GM12872 (cell line): ENCODE results near the gene UGT2B7.

ENCODE experiments used
- TF ChIP-seq, protein P1 (sequence below): IDR thresholded peaks from 3 replicates; pipeline ENCODE4 v1.5.1; 2011; ENCODE audit warnings: low read depth, mild to moderate bottlenecking, low read length, moderate library complexity; ENCODE audit not compliant: insufficient read depth

The UGT2B7 gene

DNA sequence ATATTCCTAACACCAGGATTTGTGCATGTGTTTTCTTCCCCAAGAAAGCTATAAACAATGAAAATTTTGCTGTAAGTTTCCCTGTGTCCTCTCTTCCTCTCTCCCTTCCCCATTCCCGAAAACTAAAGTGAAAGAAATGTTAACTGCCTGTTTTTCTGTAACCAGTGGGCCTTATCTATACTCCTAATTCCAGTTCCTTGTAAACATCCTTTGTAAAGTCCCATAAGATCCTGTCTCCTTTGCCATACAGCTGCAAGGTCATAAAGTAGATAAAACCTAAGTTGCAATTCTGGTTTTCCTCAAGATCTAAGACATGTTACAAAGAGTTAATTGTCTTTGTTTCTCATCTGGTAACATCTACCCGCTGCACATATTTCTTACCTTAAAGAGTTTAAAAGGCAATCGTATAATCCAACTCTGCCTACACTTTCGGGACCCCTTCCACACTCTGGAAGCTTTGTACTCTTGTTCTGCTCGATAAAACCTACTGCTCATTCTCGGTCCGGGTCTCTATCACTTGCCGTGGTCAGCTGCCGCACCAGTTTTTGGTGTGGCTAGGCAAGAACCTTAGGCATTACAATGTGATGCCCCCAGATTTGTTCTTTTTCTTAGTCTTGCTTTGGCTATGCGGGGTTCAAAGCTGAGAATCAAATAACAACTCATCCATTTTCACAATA, 20.5 kb downstream of the UGT2B7 start:
- TF ChIP-seq, protein P1, sequence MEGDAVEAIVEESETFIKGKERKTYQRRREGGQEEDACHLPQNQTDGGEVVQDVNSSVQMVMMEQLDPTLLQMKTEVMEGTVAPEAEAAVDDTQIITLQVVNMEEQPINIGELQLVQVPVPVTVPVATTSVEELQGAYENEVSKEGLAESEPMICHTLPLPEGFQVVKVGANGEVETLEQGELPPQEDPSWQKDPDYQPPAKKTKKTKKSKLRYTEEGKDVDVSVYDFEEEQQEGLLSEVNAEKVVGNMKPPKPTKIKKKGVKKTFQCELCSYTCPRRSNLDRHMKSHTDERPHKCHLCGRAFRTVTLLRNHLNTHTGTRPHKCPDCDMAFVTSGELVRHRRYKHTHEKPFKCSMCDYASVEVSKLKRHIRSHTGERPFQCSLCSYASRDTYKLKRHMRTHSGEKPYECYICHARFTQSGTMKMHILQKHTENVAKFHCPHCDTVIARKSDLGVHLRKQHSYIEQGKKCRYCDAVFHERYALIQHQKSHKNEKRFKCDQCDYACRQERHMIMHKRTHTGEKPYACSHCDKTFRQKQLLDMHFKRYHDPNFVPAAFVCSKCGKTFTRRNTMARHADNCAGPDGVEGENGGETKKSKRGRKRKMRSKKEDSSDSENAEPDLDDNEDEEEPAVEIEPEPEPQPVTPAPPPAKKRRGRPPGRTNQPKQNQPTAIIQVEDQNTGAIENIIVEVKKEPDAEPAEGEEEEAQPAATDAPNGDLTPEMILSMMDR: no peak

DNA sequence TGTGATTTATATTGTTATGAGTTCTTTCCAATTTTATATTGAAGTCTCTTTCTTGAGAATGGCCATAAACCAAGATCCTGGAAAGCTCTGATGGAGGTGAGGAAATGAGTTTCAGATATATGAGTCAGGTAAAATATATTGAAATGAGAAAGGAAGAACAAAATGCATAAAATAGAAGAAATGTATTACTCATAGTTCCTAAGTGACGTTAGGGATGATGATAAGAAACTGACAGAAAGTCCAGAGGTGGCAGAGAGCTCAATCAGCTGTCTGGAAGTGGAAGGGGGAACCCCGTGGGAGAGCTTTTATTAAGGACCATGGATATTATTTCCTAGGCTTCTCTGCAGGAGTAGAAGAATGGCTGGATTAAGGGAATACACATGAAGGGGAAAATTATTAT, 24.6 kb downstream of the UGT2B7 start:
- TF ChIP-seq, protein P1: no peak

DNA sequence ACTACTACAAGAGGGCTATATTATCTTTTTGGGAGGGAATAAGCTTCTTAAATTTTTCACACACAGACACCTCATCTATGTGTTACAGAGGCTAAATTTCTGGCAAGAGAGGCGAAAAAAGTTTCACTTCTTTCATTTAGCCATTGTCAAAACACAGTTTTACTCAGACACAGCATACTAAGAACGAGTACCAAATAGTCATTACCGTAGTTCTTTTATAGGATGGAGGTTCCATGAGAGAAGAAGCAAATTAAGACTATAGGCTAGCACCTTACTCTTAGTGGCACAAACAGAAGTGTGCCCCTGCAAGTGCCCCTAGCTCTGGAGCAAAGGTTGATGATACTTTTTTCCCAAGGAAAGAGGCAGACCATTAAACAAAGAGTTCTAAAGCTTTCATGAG, 26.2 kb downstream of the UGT2B7 start:
- TF ChIP-seq, protein P1: no peak

DNA sequence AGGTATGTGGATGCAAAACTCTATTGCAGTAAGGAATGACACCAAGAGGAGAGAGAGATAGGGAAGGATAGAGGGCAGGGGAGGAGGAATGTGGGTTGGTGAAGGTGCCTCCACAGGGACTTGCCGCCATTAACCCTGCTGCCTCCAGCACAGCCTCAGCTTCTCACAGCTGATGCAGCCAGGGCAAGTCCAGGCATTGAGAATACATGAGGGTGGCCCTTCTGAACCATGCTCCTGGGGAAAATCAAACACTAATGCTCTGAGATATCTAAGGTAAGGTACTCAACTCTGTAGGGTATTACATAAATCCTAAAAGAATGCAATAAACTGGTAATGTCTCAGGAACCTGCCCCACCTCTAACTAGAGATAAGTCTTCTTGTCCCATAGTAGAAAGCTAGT, 28.7 kb downstream of the UGT2B7 start:
- TF ChIP-seq, protein P1: no peak

DNA sequence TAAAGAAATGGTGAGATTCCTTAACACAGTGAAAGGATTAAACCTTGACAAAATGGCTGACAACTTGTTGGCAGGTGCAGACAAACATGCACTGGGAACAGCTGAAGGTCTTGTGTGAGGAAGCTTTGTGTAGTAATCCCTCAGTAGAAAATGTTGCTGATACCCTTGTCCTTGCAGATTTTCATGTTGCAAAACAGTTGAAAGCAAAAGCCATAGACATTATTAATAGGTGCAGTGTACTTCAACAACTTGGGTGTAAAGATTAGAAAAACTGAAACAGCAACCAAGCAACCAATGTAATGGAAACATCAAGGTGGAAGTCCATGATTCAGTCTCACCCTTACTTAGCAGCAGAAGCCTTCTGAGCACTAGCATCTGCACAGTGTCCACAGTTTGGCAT, 29.8 kb downstream of the UGT2B7 start:
- TF ChIP-seq, protein P1: no peak

DNA sequence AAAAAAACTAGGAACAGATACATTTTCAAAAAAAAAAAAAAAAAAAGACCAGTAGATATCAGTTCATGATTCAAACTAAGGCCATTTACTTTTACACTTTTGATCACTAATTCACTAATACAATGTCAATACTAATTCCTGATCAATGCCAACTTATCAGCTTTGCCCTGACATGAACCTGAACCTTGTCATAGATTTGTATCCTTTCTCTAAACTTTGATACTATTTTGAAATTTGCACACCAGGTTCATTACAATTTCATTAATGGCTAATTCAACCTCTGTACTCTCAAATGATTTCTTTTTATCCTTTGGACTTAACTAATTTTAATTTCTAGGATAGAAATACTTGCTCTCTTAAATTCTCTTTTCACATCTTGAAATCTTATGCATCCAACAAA, 37.7 kb downstream of the UGT2B7 start:
- TF ChIP-seq, protein P1: no peak

DNA sequence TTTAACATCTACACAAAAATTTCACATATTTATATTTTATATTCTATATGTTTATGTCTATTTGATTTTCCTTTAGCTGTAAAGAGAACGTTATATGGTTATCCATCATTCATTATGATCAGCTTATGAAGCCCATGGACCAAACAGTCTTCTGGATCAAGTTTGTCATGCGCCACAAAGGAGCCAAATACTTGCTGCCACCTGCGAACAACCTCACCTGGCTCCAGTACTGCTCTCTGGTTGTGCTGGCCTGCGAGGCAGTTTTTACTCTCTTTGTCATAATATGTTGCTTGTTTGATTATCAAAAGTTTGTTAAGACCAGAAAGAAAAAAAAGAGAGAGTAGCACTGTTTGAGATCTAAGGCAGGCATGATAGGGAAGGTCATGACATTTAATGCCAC, 38.2 kb downstream of the UGT2B7 start:
- TF ChIP-seq, protein P1: no peak
